Parathyroid adenoma (tissue), 2 donors: Measurements from ENCODE around the gene GABRD.

Experiments used
- H2AFZ ChIP-seq: fragments of 300-600 bp; sonication (generic); one replicate; pipeline ENCODE4 v1.7.0; 2017; ENCODE audit warnings: antibody characterized with exemption, mild to moderate bottlenecking
- H3K27ac ChIP-seq: fragments of 300-600 bp; sonication (generic); one replicate; pipeline ENCODE4 v1.7.0; 2017
- H3K27me3 ChIP-seq: fragments of 300-600 bp; sonication (generic); one replicate; pipeline ENCODE4 v1.7.0; 2017; ENCODE audit warnings: low read length; ENCODE audit not compliant: control insufficient read depth, insufficient read depth
- H3K36me3 ChIP-seq: fragments of 300-600 bp; sonication (generic); one replicate; pipeline ENCODE4 v1.7.0; 2017; ENCODE audit warnings: low read length; ENCODE audit not compliant: control insufficient read depth, insufficient read depth
- H3K4me1 ChIP-seq: fragments of 300-600 bp; sonication (generic); one replicate; pipeline ENCODE4 v1.7.0; 2017; ENCODE audit warnings: control low read depth
- H3K4me2 ChIP-seq: fragments of 300-600 bp; sonication (generic); one replicate; pipeline ENCODE4 v1.7.0; 2017; ENCODE audit warnings: low read length
- H3K4me3 ChIP-seq: fragments of 300-600 bp; sonication (generic); one replicate; pipeline ENCODE4 v1.7.0; 2017; ENCODE audit warnings: low read depth, low read length
- H3K79me2 ChIP-seq: fragments of 300-600 bp; sonication (generic); one replicate; pipeline ENCODE4 v1.7.0; 2017; ENCODE audit warnings: control low read depth
- H3K9ac ChIP-seq: fragments of 300-600 bp; sonication (generic); one replicate; pipeline ENCODE4 v1.7.0; 2017; ENCODE audit warnings: mild to moderate bottlenecking
- H3K9me3 ChIP-seq: fragments of 300-600 bp; sonication (generic); one replicate; pipeline ENCODE4 v1.7.0; 2017; ENCODE audit warnings: low read length; ENCODE audit not compliant: control insufficient read depth
- TF ChIP-seq, protein P1 (sequence below): fragments of 300-600 bp; sonication (generic); IDR thresholded peaks from one replicate; pipeline ENCODE4 v1.7.0; 2017; ENCODE audit warnings: antibody characterized with exemption, mild to moderate bottlenecking
- donor health status: primary hyperparathyroidism.

Gene GABRD

GRCh38 chr1:2041305-2041704, 22.2 kb downstream of the GABRD start:
- H3K4me1 ChIP-seq = no peaks in the 10 kb centered on the region
- H2AFZ ChIP-seq = no peak overlapping the region
- no peak overlapping the region for H3K9ac ChIP-seq
- no peak overlapping the region for H3K4me3 ChIP-seq
- no peaks in the 10 kb centered on the region for H3K27me3 ChIP-seq
- no peaks in the 10 kb centered on the region for H3K79me2 ChIP-seq
- no peak overlapping the region for H3K27ac ChIP-seq
- TF ChIP-seq, protein P1, sequence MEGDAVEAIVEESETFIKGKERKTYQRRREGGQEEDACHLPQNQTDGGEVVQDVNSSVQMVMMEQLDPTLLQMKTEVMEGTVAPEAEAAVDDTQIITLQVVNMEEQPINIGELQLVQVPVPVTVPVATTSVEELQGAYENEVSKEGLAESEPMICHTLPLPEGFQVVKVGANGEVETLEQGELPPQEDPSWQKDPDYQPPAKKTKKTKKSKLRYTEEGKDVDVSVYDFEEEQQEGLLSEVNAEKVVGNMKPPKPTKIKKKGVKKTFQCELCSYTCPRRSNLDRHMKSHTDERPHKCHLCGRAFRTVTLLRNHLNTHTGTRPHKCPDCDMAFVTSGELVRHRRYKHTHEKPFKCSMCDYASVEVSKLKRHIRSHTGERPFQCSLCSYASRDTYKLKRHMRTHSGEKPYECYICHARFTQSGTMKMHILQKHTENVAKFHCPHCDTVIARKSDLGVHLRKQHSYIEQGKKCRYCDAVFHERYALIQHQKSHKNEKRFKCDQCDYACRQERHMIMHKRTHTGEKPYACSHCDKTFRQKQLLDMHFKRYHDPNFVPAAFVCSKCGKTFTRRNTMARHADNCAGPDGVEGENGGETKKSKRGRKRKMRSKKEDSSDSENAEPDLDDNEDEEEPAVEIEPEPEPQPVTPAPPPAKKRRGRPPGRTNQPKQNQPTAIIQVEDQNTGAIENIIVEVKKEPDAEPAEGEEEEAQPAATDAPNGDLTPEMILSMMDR = no peak
- H3K4me2 ChIP-seq = no peak overlapping the region
- no peaks in the 10 kb centered on the region for H3K36me3 ChIP-seq
- H3K9me3 ChIP-seq = no peaks in the 10 kb centered on the region

DNA sequence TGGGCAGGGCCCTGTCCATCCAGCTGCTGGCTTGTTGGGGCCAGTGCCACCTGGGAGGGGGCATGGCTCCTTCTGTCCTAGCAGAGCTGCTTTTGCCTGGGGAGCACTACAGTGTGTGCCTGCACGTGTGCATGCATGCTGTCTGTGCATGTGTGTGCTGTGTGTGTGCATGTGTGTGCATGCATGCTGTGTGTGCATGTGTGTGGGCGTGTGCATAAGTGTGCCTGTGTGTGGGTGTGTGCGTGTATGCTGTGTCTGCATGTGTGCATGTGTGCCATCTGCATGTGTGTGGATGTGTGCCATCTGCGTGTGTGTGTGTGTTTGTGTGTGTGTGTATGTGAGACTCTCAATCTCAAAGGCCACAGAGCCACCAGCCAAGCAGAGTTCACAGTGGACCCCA, 22.7 kb downstream of the GABRD start:
- H3K79me2 ChIP-seq = no peaks in the 10 kb centered on the region
- TF ChIP-seq, protein P1 = no peak
- H3K4me1 ChIP-seq = no peaks in the 10 kb centered on the region
- H3K9ac ChIP-seq = no peak overlapping the region
- no peaks in the 10 kb centered on the region for H3K36me3 ChIP-seq
- no peaks in the 10 kb centered on the region for H3K27me3 ChIP-seq
- H2AFZ ChIP-seq = no peak overlapping the region
- H3K4me3 ChIP-seq = no peak overlapping the region
- H3K9me3 ChIP-seq = no peaks in the 10 kb centered on the region
- H3K27ac ChIP-seq = no peak overlapping the region
- H3K4me2 ChIP-seq = no peak overlapping the region

- H3K9ac ChIP-seq = no peak overlapping the region
- no peaks in the 10 kb centered on the region for H3K9me3 ChIP-seq
- no peak overlapping the region for H3K27ac ChIP-seq
- no peaks in the 10 kb centered on the region for H3K79me2 ChIP-seq
- H2AFZ ChIP-seq = no peak overlapping the region
- H3K4me3 ChIP-seq = no peak overlapping the region
- no peaks in the 10 kb centered on the region for H3K36me3 ChIP-seq
- no peak overlapping the region for H3K4me2 ChIP-seq
- TF ChIP-seq, protein P1 = no peak
- H3K27me3 ChIP-seq = no peaks in the 10 kb centered on the region
- H3K4me1 ChIP-seq = no peaks in the 10 kb centered on the region
Observed at GRCh38 chr1:2042830-2043773, 24.0 kb downstream of the GABRD start.

DNA sequence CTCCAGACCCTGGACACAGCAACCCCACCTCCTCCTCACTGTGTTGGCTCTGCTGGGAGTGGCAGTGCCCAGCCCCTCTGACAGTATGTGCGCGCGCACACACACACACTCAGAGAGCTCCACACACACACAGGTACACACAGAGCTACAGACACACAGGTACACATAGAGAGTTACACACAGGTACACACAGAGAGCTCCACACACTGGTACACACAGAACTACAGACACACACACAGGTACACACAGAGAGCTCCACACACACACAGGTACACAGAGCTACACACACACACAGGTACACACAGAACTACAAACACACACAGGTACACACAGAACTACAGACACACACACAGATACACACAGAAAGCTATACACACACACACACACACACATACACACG, 24.7 kb downstream of the GABRD start:
- H3K9me3 ChIP-seq = no peaks in the 10 kb centered on the region
- H3K4me1 ChIP-seq = no peaks in the 10 kb centered on the region
- H3K36me3 ChIP-seq = no peaks in the 10 kb centered on the region
- TF ChIP-seq, protein P1 = no peak
- no peak overlapping the region for H2AFZ ChIP-seq
- no peaks in the 10 kb centered on the region for H3K79me2 ChIP-seq
- no peak overlapping the region for H3K27ac ChIP-seq
- no peak overlapping the region for H3K4me2 ChIP-seq
- no peak overlapping the region for H3K4me3 ChIP-seq
- no peak overlapping the region for H3K9ac ChIP-seq
- no peaks in the 10 kb centered on the region for H3K27me3 ChIP-seq
